Measurements from ENCODE around the gene OSBPL8.

OSBPL8 gene

GRCh38 chr12:76508128-76508980 lies 51.2 kb downstream of the OSBPL8 start:
- H3K4me2 ChIP-seq (ENCODE audit: low read depth, low read length, poor library complexity, severe bottlenecking) = no peak overlapping the region
- TF ChIP-seq, protein P1, sequence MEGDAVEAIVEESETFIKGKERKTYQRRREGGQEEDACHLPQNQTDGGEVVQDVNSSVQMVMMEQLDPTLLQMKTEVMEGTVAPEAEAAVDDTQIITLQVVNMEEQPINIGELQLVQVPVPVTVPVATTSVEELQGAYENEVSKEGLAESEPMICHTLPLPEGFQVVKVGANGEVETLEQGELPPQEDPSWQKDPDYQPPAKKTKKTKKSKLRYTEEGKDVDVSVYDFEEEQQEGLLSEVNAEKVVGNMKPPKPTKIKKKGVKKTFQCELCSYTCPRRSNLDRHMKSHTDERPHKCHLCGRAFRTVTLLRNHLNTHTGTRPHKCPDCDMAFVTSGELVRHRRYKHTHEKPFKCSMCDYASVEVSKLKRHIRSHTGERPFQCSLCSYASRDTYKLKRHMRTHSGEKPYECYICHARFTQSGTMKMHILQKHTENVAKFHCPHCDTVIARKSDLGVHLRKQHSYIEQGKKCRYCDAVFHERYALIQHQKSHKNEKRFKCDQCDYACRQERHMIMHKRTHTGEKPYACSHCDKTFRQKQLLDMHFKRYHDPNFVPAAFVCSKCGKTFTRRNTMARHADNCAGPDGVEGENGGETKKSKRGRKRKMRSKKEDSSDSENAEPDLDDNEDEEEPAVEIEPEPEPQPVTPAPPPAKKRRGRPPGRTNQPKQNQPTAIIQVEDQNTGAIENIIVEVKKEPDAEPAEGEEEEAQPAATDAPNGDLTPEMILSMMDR (IDR thresholded peaks at IDR 0.05; ENCODE audit: insufficient read depth, low read length, poor library complexity, severe bottlenecking) = no peak
- TF ChIP-seq EZH2phosphoT487 (conservative IDR thresholded peaks at IDR 0.05; ENCODE audit: low read length) = no peak
- H3K36me3 ChIP-seq (ENCODE audit: low read length) = 0 out of 2 replicates have a peak, but pooled peaks cover 5% of the 10 kb centered on the region
- H3F3A ChIP-seq (ENCODE audit: insufficient read depth) = peaks cover 16% of the 10 kb centered on the region
- no peaks in the 10 kb centered on the region for H3K9me2 ChIP-seq (replicated peaks; ENCODE audit: insufficient read depth, low read length)
- no peak overlapping the region for H2AFZ ChIP-seq (ENCODE audit: low read depth, low read length, severe bottlenecking)
- no peak overlapping the region for H3K27ac ChIP-seq (ENCODE audit: low read depth, low read length)
- no peak overlapping the region for H3K4me3 ChIP-seq (ENCODE audit: insufficient read depth, low read length, poor library complexity, severe bottlenecking)
- no peaks in the 10 kb centered on the region for H3K27me3 ChIP-seq (ENCODE audit: low read length)
- no peak overlapping the region for H3K9ac ChIP-seq (ENCODE audit: low read length)
- H4K20me1 ChIP-seq (ENCODE audit: low read depth, low read length) = no peaks in the 10 kb centered on the region
- peaks cover 7% of the 10 kb centered on the region for H3K79me2 ChIP-seq (ENCODE audit: insufficient read depth, low read length)
- peaks cover 14% of the 10 kb centered on the region; the same call in 1 of the 2 replicates for H3K9me3 ChIP-seq (ENCODE audit: insufficient read depth, low read length)

DNA sequence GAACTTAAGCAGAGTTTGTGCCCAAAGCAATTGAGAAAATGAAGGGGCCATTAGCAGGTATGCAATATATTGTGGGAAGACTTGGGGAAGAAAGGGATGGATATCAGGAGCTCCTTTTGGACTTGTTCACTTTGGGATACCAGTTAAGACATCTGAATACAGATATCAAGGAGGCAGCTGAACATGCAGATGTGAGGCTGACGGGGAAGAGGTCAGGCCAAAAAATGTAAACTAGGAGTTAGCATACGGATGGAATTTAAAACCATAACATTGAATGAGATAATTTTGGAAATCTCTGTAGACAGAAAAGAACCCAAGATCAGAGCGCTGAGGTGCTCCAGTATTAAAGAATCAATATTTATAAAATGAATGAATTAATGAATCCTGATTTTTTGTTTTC lies 53.4 kb downstream of the OSBPL8 start:
- no peak for TF ChIP-seq EZH2phosphoT487 (conservative IDR thresholded peaks at IDR 0.05; ENCODE audit: low read length)
- TF ChIP-seq, protein P1 (IDR thresholded peaks at IDR 0.05; ENCODE audit: insufficient read depth, low read length, poor library complexity, severe bottlenecking) = no peak
- H2AFZ ChIP-seq (ENCODE audit: low read depth, low read length, severe bottlenecking) = no peak overlapping the region
- H4K20me1 ChIP-seq (ENCODE audit: low read depth, low read length) = no peaks in the 10 kb centered on the region
- no peaks in the 10 kb centered on the region for H3K27me3 ChIP-seq (ENCODE audit: low read length)
- peaks cover 7% of the 10 kb centered on the region for H3K79me2 ChIP-seq (ENCODE audit: insufficient read depth, low read length)
- H3K9ac ChIP-seq (ENCODE audit: low read length) = no peak overlapping the region
- no peaks in the 10 kb centered on the region for H3K9me3 ChIP-seq (ENCODE audit: insufficient read depth, low read length)
- H3K36me3 ChIP-seq (ENCODE audit: low read length) = no peaks in the 10 kb centered on the region
- H3K9me2 ChIP-seq (replicated peaks; ENCODE audit: insufficient read depth, low read length) = no peaks in the 10 kb centered on the region
- no peak overlapping the region for H3K4me2 ChIP-seq (ENCODE audit: low read depth, low read length, poor library complexity, severe bottlenecking)
- H3K27ac ChIP-seq (ENCODE audit: low read depth, low read length) = no peak overlapping the region
- H3K4me3 ChIP-seq (ENCODE audit: insufficient read depth, low read length, poor library complexity, severe bottlenecking) = no peak overlapping the region
- H3F3A ChIP-seq (ENCODE audit: insufficient read depth) = peaks cover 4% of the 10 kb centered on the region

DNA sequence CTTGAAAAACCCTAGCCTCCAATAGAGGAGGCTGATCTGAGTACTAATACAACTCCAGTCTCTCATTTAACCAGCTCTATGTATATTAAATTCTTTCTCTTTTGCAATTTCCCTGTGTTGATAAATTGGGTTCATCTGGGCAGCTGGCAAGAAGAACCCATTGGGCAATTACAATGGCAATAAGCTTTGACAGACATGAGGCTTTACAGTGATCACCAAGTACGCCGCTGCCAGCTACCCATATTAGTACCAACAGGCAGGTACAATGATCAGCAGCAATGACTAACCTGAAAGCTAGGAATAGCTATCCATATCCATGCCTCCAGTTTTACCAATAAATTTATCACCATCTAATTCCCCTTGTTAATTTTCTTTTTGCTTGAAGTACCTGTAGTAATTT lies 54.5 kb downstream of the OSBPL8 start:
- peaks cover 7% of the 10 kb centered on the region for H3K79me2 ChIP-seq (ENCODE audit: insufficient read depth, low read length)
- H3K27me3 ChIP-seq (ENCODE audit: low read length) = no peaks in the 10 kb centered on the region
- no peaks in the 10 kb centered on the region for H3F3A ChIP-seq (ENCODE audit: insufficient read depth)
- no peaks in the 10 kb centered on the region for H3K9me2 ChIP-seq (replicated peaks; ENCODE audit: insufficient read depth, low read length)
- H3K36me3 ChIP-seq (ENCODE audit: low read length) = no peaks in the 10 kb centered on the region
- H2AFZ ChIP-seq (ENCODE audit: low read depth, low read length, severe bottlenecking) = no peak overlapping the region
- H3K27ac ChIP-seq (ENCODE audit: low read depth, low read length) = no peak overlapping the region
- no peak overlapping the region for H3K4me3 ChIP-seq (ENCODE audit: insufficient read depth, low read length, poor library complexity, severe bottlenecking)
- H4K20me1 ChIP-seq (ENCODE audit: low read depth, low read length) = no peaks in the 10 kb centered on the region
- no peaks in the 10 kb centered on the region for H3K9me3 ChIP-seq (ENCODE audit: insufficient read depth, low read length)
- H3K9ac ChIP-seq (ENCODE audit: low read length) = no peak overlapping the region
- no peak overlapping the region for H3K4me2 ChIP-seq (ENCODE audit: low read depth, low read length, poor library complexity, severe bottlenecking)
- TF ChIP-seq, protein P1 (IDR thresholded peaks at IDR 0.05; ENCODE audit: insufficient read depth, low read length, poor library complexity, severe bottlenecking) = no peak
